HG03103 (cell line): ENCODE results near the gene HDGFL1.

ENCODE experiments used
- ATAC-seq: cut with Tn5 transposase; IDR thresholded peaks from one replicate; pipeline ENCODE4 v1.9.1; 2021; ENCODE audit warnings: low read depth; ENCODE audit not compliant: unreplicated experiment

Gene HDGFL1

DNA sequence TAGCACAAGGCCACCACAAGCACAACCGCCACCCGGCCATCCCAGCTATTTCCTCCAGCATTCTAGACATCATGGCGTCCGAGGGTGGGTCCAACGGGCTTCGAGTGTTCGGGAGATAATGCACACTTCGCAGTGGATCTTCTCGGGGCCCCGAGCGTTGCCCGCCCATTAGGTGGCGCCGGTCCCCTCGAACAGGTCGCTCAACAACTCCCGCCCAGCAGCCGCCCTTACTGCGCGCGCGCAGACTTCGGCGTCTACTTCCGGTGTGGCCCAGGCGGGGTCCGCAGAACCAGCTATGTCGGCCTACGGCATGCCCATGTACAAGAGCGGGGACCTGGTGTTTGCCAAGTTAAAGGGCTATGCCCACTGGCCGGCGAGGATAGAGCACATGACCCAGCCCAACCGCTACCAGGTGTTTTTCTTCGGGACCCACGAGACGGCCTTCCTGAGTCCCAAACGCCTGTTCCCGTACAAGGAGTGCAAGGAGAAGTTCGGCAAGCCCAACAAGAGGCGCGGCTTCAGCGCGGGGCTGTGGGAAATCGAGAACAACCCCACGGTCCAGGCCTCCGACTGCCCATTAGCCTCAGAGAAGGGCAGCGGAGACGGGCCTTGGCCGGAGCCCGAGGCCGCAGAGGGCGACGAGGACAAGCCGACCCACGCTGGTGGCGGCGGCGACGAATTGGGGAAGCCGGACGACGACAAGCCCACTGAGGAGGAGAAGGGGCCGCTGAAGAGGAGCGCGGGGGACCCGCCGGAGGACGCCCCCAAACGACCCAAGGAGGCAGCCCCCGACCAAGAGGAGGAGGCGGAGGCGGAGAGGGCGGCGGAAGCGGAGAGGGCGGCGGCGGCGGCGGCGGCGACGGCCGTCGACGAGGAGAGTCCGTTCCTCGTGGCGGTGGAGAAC, at the start of gene HDGFL1:
Gene HDGFL1 (plus strand): TSS at position 286 of the 904 bp plus-strand sequence. CDS start 10 bp downstream, at position 296.
- ATAC-seq = no peak

DNA sequence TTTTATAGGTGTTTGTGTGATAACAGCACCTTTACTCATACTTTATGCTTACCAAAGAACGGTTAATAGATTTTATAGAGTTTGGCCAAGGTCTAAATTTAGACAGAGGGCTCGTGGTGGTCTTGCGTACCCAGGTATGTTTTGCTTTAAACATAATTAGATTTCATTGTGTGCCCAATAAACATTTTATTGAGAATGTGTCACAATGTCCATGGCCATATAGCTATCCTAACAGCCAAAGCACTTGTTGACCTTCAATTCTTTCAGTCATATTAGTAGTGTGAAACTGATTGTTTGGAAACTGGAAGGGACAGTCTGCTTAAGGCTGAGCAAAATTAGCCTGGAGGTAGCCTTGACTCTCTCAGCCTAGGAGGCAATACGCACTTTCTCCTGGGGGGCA, 48.3 kb upstream of the HDGFL1 start:
- no peak for ATAC-seq

DNA sequence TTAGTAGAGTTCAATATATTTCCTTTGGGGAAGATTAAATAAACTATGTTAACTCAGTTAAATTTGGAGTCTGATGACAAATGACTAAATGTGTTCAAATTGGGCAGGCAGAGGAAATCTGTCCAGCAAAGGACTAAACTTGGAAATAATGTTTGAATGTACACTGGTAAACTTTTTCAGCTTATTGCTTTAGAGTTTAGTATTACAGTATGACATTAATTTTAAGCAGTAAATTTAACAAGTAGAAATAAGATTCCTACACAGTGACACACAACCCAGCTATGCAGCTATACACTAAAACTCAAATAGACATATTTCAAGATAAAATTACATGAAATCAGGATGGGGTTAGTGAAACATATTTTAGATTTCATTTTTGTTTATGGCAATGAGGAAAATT, 42.6 kb upstream of the HDGFL1 start:
- no peak for ATAC-seq

DNA sequence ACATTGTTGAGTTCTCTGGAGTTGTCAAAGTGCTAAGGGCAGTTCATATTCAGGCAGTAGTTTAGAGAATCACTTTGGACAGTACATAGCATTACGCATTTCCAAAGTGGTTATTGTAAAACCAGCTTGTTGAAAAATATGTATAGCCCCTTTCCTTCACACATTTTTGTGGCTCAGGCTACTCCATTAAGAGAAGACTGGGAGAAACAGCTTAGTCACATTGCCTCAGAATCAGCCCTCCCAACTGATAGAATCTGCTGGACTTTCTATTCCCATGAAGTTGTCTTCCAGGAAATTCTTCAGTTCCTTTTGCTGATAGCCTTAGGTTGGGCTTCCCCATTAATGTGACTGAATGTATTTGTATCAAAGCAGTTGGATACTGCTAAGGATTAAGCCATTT, 39.5 kb upstream of the HDGFL1 start:
- no peak for ATAC-seq

DNA sequence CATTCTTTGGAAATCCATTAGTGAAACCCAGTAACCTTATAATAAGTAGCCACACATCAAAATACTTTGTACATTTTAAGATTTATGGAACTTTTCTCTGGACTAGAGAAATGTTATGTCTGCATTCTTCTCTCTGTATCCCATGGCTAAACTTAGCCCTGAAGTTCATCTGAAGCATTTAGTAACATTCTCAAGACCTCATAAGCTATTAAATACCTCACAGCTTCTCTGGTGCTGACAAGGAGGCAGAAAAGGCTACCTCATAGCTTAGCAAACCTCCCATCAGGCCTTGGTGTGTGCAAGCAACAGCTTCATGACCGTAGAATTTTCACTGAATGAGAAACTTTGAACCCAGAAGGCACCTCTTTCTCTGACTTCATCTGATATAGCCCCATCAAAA, 38.9 kb upstream of the HDGFL1 start:
- ATAC-seq = no peak

DNA sequence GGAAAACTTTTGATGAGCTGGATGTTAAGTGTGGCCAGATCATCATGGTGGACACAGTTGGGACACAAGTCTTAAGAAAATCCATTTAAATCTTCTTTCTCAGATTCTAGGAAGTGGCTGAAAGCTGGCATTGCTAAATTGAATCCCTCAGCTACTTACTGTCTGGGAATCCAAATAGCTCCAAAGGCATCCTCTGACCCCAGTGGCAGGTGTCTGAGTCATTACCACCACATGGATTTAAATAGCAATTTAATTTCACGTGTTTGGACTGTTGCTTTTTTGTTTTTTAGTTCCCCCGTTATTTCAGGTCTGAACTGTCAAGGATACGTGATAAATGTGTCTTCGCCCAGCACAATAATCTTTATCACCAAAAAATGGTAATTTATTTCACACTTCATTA, 33.2 kb upstream of the HDGFL1 start:
- no peak for ATAC-seq

DNA sequence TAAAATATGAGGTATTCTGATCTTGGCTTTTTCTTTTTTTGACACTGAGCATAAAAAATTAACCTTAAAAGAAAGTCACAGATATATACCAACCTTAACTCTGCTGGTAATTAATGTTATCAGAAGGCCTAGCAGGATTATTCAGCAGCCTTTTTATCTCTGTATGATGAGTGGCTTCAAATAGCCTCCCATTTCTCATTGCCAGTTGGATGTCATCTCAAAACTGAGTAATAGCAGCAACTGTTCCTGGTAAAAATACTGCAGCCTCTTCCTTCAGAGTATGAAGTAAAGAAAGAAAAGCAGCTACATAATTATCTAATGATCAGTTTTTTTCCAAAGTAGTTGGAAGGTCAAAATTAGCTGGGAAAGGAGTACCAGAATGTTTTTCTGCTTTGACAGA, 24.9 kb upstream of the HDGFL1 start:
- ATAC-seq = no peak

DNA sequence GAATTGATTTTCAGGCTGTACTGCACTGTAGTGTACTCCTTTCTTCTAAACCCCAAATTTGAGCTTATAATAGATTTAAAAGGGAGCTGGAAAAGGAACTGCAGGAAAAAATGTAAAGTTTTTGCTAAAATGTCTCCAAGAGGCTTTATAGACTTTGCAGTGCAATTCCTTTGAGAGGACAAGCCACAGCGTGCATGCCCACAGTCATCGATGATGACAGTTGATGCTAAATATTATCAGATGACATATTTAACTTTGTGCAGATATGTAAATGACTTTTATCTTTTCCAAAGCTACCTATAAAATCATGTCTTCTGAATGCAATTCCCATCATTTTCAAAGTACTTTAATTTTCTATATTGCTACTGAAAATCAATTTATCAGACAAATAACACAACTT, 24.3 kb upstream of the HDGFL1 start:
- ATAC-seq = no peak

DNA sequence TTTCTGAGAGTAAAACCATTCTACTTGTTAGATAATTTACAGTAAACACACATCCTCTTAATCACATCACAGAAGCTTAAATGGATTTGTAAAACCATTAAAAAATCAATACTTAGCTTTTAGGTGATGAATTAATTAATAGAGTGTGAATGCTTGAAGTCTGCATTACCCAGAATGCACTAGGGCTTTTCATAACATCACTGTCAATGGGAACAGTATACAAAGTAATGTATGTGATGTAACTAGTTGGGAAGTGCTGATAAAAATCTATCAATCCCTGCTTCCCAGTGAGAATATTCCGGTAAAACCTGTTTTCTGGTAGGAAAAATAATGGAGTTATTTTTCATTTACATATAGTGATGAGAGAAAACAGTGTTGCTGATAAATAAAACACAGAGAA, 23.1 kb upstream of the HDGFL1 start:
- no peak for ATAC-seq

DNA sequence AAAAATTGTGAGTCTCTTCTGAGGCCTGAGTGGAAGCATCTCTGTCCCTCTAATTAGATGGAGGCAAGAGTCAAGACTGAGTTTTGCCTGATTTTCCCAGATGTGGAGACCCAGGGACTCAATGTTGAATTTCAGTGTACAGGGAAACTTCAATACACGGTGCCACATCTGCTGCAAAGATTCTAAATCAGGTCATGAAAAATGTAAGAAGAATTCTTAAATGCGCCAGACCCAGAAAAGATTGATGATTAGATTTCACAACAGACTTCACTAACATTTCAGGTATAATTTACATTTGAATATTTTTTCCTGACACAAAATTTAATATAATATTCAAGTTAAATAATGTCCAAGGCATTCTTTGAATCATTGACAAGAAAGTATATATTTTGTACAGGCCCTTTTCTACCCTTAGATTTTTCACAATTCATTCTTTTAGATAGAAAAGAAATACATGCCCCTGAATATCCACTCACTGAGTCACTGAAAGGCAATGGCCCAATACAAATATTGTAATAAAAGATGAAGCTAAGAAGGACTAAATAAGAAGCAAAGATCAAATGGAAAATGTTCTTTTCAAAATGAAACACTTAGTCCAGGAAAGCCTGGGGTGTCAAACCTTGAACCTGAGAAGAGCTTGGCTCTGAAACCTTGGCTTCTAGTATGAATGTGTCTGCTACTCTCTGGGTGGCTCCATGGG, 18.2 kb upstream of the HDGFL1 start:
- no peak for ATAC-seq

DNA sequence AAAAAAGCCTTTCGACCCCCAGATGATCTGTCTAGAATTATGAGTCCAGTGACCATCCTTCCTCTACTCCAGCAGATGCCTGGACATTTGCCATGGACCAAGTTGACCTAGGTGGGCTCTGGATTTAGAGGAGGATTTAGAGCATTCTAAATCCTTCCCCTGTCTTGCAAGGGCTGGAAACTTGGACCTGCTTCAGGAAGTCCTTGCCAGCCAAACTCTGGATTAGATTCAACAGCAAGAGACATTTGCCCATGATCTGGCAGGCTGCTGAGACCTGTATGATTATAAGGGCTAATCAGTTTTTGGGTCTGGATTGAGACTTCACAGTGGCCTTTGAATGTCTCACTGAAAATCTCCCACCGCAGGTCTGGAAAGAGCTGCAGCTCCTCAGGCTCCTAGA, 13.1 kb upstream of the HDGFL1 start:
- no peak for ATAC-seq

DNA sequence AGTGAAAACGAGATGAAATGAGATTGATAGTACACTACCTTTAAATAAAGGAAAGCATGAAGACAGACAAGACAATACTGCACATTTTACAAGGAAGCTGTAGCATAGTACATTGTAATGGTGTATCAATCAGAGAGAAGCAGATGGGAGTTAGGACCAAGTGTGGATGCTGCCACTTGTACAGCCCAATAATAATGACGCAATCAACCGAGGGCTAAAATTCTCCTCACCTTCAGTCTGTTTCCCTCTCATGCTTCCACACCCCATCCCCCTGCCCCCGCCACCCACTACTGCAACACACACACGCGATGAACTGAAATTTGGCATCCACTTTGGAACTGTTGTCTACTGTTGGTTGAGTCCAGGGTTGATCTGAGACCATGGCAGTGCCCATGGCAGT, 12.4 kb upstream of the HDGFL1 start:
- no peak for ATAC-seq

DNA sequence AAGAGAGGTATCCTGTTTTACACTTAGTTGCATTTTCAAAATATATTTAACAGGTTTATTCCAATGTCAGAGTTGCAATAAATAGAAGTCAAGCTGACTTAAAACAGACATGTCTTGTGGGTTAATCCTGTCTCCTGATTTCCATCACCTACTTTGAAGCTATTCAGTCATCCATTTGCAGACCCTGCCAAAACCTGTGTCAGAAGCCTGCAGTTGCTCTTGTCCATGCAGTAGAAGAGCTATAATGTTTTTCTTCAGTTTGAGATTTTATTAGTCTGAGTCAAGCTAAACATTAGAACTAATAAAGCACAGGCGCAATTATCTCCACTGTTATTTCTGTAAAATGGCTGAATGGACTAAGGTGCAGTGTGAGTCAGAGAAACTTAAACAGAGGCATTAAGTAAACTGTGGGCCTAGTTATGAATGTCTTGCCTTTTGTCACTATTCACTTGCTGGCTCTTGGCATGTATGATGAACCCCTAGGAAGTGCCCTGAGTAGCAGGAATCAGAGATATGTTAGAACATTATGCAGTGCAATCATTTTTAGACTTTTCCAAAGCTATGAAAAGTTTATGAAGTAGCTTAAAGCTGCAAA, 11.0 kb upstream of the HDGFL1 start:
- no peak for ATAC-seq

DNA sequence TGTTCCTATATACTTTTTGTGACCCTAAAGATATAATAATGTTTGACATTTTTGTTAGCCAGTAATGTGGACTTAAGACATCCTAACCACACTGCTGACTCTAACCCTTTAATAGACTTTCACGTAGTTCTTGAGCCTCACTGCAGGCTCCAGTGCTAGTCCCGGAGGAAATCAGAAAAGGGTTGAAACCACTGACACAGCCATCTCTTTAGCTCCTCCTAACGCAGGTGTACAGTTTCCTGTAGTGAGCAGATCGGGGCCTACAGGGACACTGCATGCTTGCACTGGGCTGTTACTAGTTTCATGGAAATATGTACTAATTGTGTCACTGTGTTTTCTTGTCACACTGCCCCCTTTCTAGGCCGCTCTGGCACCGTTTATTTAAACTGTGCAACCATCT, 512 bp upstream of the HDGFL1 start:
- no peak for ATAC-seq

DNA sequence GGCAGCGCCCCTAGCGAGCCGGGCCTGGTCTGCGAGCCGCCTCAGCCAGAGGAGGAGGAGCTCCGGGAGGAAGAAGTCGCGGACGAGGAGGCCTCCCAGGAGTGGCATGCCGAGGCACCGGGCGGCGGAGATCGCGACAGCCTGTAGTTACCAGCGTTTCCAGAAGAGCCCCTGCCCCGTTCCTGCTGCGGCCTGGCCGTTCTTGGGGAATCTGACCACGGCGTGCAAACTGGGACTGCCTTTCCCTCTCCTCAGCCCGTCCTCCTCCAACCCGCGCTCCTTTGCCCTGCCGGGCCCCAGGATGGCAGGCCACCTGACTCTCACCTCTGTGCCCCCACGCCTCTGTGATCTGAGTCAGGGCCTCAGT, 802 bp downstream of the HDGFL1 start:
- ATAC-seq = no peak

DNA sequence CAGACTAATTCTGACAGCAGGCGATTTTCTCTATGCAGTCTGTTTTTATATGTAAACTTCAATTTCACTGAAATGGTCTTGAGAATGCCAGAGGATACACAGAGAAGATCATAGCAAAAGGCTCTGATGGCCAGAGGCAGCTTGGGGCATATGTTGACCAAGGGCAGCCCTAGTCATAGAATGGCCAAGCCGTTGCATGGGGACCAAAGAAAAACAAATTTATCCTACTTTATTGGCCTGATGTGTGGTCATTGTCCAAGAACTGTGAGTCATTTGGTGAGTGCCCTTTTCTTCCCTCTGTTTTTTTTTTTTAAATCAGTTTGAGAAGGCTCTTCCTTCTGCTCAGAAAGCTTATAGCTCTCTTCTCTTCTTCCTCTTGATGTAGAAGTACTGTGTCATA, 5.8 kb downstream of the HDGFL1 start:
- no peak for ATAC-seq

DNA sequence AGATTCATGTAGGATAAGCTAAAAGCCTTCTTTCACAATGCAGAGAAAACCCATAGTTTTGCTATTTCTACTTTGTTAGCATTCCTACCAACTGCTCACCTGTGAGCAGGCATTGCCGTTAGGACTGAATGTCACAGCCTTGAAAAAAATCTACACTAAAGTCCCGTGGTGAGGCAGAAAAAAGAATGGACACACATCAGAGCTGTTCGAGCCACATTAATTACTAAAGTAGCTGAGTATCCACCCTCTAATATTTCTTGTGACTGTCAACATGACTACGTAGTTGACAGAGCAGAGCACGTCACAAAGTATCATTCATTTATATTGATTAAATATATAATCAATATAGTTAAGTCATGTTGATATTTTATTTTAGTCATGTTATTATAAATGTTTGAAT, 10.1 kb downstream of the HDGFL1 start:
- no peak for ATAC-seq

DNA sequence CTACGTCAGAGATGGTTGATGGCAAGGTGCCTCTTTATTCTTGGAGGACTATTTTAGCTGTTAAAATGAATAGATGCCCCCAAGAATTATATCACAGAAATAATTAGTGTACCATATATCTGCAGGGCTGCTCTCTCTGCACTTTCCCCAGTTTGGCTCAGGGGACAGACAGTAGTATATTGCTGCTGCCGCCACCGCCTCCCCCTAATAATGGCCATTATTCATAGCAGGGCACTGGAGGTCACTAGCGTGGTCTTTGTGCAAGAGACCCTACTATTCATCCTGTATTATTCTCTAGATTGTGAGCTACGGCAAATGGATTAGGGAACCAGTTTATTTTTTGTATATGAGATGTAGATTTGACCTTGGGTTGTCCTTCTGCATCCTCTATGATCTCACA, 11.0 kb downstream of the HDGFL1 start:
- ATAC-seq = no peak

DNA sequence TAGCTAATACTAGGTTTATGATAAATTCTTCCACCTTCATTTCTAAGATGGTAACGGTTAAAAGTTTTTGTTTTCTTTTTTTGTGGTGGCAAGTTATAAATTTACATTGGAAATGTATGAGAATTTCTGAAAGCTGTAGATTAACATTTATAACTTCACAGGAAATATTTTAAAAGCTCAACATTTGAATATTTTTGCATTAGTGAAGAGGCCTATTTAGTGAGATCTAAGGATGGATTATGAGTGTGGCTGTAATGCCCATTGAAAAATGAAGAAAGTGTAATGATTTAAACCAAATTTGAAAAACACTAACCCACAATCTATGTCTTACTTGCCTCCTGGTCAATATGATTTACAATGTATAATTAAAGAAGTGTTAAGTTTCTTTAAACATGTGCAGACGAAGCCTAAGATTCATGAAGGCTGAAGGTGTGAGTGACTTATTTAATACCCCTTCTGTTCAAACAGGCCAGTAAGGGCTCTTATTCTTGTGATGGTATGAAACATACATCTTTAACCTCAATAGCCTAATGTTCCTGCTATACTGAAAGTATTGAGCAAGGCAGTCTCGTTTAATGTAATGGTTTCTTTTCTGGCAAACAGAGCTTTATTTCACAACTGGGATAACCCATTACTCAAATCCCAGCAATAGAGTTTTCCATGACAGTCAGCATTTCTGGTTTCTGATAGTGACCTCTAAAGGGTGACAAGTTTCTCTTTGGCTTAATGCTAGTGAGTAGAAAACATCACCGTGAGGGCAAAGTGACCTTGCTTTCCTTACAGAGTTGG, 13.2 kb downstream of the HDGFL1 start:
- ATAC-seq = no peak

DNA sequence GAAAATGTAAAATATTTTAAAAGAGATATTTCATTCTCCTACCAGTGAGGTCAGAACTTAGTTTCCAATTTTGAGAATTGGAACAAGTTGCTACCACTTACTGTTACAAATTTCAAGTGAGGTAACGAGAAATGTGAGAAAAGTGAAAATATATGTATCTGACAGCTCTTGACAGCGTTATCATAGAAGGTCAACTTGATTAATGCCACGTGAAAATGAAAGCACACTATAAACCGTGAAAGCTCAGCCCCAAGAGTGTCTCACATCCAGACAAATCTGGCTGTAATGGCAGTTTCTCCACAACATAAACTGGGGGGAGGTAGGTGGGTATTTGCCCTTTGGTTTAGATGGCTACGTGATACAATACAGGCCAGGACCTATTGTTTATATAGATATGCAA, 13.9 kb downstream of the HDGFL1 start:
- no peak for ATAC-seq

DNA sequence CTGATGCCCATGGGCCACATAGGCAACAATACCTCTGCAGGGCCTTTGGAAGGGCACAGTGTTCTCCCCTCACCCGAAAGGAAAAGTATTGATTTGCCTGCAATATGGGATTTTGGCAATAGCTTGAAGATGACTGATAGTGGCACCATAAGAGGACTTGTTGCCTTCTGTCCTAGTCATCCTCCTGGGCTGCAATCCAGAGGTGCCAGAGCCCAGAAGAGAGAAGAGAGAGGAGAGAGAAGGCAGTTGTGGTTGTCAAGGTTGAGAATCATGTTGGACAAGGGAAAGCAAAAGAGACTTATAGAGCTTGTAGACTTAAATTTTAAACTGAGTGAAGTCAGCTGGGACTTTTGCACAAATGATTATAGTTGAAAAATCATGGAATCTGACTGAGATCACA, 14.6 kb downstream of the HDGFL1 start:
- ATAC-seq = no peak
